ENCODE data around the gene FAM187B.

Gene FAM187B

GRCh38 chr19:35248310-35249145 lies 20.0 kb upstream of the FAM187B start, which contains the start of gene LSR (continued):
- TF ChIP-seq ZNF629 (tag by site-specific recombination; IDR thresholded peaks at IDR 0.05) (peak; percentile 89), ZBTB1 (tag by site-specific recombination; IDR thresholded peaks at IDR 0.05) (0 out of 2 replicates have a peak, but pooled peaks have one; percentile 9), ZNF521 (tag by site-specific recombination; IDR thresholded peaks at IDR 0.05) (no peak), ZNF280C (tag by site-specific recombination; IDR thresholded peaks at IDR 0.05) (no peak), ZNF398 (tag by site-specific recombination; IDR thresholded peaks at IDR 0.05) (peak; percentile 96), SCRT1 (tag by site-specific recombination; IDR thresholded peaks at IDR 0.05; ENCODE audit: borderline replicate concordance) (peak; percentile 100), ZNF530 (tag by site-specific recombination; IDR thresholded peaks at IDR 0.05; ENCODE audit: low read depth) (no peak), ZSCAN18 (tag by site-specific recombination; IDR thresholded peaks at IDR 0.05) (peak; percentile 36), KLF16 (tag by site-specific recombination; IDR thresholded peaks at IDR 0.05) (peak; percentile 96), ZNF670 (tag by site-specific recombination; IDR thresholded peaks at IDR 0.05; ENCODE audit: low read depth) (no peak; the same call in 1 of the 2 replicates), ZNF792 (tag by site-specific recombination; IDR thresholded peaks at IDR 0.05) (no peak), ZNF214 (tag by site-specific recombination; IDR thresholded peaks at IDR 0.05; ENCODE audit: borderline replicate concordance) (no peak), BCL11A (tag by site-specific recombination; IDR thresholded peaks at IDR 0.05; ENCODE audit: low read depth) (peak; percentile 51), KLF1 (tag by site-specific recombination; IDR thresholded peaks at IDR 0.05) (peak; percentile 95), REPIN1 (tag by site-specific recombination; IDR thresholded peaks at IDR 0.05; ENCODE audit: low read depth) (peak; percentile 87), ZFP41 (tag by site-specific recombination; IDR thresholded peaks at IDR 0.05; ENCODE audit: borderline replicate concordance) (no peak; the same call in 1 of the 2 replicates), ZNF704 (tag by site-specific recombination; IDR thresholded peaks at IDR 0.05) (peak; percentile 13; the same call in 1 of the 2 replicates), ZNF2 (tag by site-specific recombination; IDR thresholded peaks at IDR 0.05) (peak; percentile 97), ZNF155 (tag by site-specific recombination; IDR thresholded peaks at IDR 0.05) (no peak), ZNF394 (tag by site-specific recombination; IDR thresholded peaks at IDR 0.05; ENCODE audit: borderline replicate concordance) (peak; percentile 67), ZNF510 (tag by site-specific recombination; IDR thresholded peaks at IDR 0.05; ENCODE audit: insufficient replicate concordance) (no peak), PRDM6 (tag by site-specific recombination; IDR thresholded peaks at IDR 0.05) (no peak; the same call in 1 of the 2 replicates), ZNF23 (tag by site-specific recombination; IDR thresholded peaks at IDR 0.05; ENCODE audit: borderline replicate concordance) (no peak), HIC1 (tag by site-specific recombination; IDR thresholded peaks at IDR 0.05) (no peak; the same call in none of the 2 replicates), ZNF529 (tag by site-specific recombination; IDR thresholded peaks at IDR 0.05; ENCODE audit: insufficient replicate concordance) (no peak), KLF10 (tag by site-specific recombination; IDR thresholded peaks at IDR 0.05) (peak; percentile 75; the same call in 1 of the 2 replicates), ZNF473 (tag by site-specific recombination; IDR thresholded peaks at IDR 0.05) (no peak), ZNF777 (tag by site-specific recombination; IDR thresholded peaks at IDR 0.05; ENCODE audit: borderline replicate concordance) (peak; percentile 99)
